Epithelial cell of proximal tubule (primary cell): ENCODE data around the gene KRT222. TPM values are rescaled to one million over a fixed set of nuclear protein-coding genes. Genes with fewer than 3 reads are reported as not detected.

Source experiments
- DNase-seq: peaks from one replicate; pipeline ENCODE4 v3.0.0-alpha.2; 2011; ENCODE audit warnings: low read depth
- H3K4me3 ChIP-seq: 2 replicates; pipeline ENCODE4 v1.5.1; 2011; ENCODE audit warnings: low read depth, mild to moderate bottlenecking, low read length
- total RNA-seq: library from RNA; depleted of rRNA; stranded (reverse); fragments of >200 nt; gene quantifications from 2 replicates; pipeline ENCODE4 v1.2.3, GENCODE V29; 2015
- TF ChIP-seq, protein P1 (sequence below): conservative IDR thresholded peaks from 2 replicates; pipeline ENCODE4 v1.5.1; 2012; ENCODE audit warnings: low read depth, mild to moderate bottlenecking, low read length

Gene KRT222
- total RNA-seq, 1 donor from 2014 or later: not detected

DNA sequence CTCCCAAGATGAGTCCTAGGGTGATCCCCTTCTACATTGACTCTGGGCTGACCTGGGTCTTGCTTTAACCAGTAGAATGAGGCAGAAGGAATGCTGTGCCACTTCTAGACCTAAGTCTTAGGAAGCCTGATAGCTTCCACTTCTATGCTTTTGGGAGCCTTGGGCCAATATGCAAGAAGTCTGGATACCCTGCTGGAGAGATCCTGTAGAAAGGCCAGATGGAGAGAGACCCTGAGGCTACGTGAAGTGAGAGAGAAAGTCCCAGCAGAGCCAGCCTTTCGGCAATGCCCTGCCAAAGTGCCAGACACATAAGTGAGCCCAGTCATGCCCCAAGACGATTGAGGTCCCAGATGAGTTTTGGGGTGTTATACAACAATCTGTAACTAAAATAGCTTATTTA lies 1.7 kb downstream of the KRT222 start:
- H3K4me3 ChIP-seq: no peak overlapping the region
- TF ChIP-seq, protein P1, sequence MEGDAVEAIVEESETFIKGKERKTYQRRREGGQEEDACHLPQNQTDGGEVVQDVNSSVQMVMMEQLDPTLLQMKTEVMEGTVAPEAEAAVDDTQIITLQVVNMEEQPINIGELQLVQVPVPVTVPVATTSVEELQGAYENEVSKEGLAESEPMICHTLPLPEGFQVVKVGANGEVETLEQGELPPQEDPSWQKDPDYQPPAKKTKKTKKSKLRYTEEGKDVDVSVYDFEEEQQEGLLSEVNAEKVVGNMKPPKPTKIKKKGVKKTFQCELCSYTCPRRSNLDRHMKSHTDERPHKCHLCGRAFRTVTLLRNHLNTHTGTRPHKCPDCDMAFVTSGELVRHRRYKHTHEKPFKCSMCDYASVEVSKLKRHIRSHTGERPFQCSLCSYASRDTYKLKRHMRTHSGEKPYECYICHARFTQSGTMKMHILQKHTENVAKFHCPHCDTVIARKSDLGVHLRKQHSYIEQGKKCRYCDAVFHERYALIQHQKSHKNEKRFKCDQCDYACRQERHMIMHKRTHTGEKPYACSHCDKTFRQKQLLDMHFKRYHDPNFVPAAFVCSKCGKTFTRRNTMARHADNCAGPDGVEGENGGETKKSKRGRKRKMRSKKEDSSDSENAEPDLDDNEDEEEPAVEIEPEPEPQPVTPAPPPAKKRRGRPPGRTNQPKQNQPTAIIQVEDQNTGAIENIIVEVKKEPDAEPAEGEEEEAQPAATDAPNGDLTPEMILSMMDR: no peak

DNA sequence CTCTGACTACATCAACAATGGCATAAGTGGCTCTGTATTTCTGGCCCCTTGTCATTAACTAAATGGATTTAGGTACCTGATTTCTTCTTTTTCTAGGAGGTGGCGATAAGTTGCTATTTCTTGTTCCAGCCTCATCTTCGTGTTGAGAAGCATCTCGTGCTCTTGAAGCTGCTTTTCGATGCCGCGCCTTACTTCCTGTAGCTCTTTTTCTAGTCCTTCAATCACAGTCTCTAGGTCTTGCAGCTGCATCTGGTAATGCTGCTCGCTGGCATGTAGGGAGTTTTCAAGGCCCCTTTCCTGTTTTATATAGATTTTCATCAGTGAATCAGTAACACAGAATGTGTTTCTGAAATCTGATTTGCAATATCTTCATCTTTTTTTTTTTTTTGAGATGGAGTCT lies 5.1 kb downstream of the KRT222 start:
- TF ChIP-seq, protein P1: no peak
- no peak overlapping the region for H3K4me3 ChIP-seq
- DNase-seq: no peak

More for the DNA sequence above, 1.7 kb downstream of the KRT222 start:
- DNase-seq: no peak

DNA sequence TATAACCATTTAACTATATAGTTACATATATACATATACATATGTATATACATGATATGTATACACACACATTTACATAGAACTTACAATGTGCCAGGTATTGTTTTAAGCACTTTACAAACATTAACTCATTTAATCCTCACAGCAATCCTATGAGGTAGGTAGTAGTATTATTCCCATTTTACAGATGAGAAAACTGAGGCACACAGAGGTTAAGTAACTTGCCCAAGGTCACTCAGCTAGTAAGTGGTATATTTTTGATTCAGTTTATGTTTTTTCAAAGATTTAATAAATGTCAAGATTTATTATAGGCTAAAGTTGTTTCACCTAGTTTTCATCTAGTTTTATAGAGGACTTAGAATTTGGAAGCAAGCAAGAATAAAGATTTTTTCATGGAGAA lies 6.6 kb downstream of the KRT222 start:
- TF ChIP-seq, protein P1: no peak

DNA sequence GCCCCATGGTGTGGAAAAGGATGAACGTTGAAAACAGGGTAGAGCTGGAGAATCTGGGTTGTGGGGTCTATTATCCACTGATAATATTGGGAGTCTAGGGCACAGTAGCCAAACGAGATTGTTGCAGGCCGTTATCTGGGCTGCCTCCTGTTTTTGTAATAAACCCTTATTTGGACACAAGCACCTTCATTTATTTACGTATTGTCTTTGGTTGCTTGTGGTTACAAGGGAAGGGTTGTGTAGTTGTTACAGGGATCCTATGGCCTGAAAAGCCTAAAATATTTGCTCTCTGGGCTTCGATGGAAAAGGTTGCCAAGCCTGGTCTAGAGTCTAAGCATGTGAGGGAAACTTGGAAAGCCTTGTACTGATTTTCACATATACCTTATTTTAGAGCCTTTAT lies 13.0 kb downstream of the KRT222 start:
- TF ChIP-seq, protein P1: no peak
- DNase-seq: no peak
- H3K4me3 ChIP-seq: no peak overlapping the region

More for the DNA sequence above, 6.6 kb downstream of the KRT222 start:
- DNase-seq: no peak
- H3K4me3 ChIP-seq: no peak overlapping the region

DNA sequence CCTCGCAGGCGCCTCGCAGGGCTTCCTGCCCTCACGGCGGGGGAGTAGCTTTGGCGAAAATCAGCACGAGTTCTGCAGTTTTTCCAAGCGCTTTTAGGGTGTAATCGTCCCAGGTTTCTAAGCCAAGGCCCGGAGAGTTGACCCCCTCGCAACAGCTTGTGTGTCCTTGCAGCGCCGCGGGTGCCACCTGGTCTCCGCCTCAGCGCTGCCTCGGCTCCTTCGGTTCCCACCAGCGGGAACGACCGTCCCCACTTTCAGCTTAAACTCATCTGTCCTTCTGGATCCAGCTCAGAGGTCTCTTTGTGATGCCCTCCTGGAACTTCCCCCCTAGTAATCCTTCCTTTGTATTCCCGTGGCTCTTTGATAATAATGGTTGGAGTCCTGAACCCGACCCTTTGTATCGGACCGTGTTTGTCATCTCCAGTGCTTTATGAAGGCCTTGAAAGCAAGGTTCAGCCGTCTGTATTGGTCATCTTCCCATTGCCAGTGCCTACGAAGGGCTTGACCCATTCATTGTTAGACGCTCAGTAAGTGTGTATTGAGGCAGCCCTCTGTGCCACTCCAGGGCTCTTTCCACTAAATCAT lies 16.5 kb downstream of the KRT222 start:
- no peak for DNase-seq

DNA sequence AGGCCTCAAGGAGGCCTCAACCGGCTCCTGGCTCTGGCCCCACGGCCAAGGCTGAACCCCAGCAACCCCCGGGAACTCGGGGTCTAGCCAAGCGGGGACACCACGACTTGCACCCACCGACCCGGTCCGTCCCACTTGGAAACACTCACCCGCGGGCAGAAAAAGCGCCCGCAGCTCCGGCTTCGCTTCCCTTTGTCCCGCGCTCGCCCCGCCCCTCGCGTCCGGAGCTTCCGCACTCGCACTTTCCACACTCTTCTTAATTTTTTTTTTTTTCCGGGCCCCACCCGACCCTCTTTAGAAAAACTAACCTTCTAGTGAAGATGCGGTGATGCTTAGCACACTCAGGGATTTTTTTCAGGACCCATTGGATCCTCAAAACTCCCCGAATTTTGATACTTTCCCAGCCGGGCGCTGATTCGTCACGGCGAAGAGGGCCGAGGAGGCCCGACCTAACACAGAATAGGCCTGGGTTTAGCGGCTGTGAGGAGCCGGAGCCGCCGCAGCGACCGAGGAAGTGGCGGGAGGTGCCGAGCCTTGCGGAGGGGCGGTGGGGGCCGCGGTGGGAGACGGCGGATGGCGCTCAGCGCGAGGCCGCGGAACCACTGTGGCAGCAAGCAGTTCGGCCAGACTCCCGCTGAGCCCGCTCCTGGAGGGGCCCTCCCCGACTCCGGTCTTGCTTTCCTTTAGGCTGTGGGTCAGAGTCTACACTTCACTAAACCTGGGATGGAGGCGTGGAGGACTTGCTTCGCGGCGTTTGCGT lies 17.2 kb downstream of the KRT222 start, which contains the start of gene SMARCE1:
Gene SMARCE1, minus strand, starts transcription at position 195 of the 760 bp plus-strand sequence. CDS start 2,016 bp downstream, outside the sequence.
- TF ChIP-seq, protein P1: no peak
- no peak for DNase-seq
- H3K4me3 ChIP-seq: peak within 1 kb of the TSS; percentile 96

More for the DNA sequence above, 16.5 kb downstream of the KRT222 start:
- peak overlapping the region; percentile 96 for H3K4me3 ChIP-seq
- TF ChIP-seq, protein P1: no peak
